Nucleus accumbens (tissue), 56 donors: ENCODE data around the gene SLC38A8.

Experiments
- DNase-seq, 56 donors: peaks; one replicate each; lab custom pipeline; 2025; lab: John Stamatoyannopoulos, UW

Gene SLC38A8

GRCh38 chr16:83973077-83973476 is 69.5 kb downstream of the SLC38A8 start:
- DNase-seq: no peak

GRCh38 chr16:83972256-83973008 is 70.2 kb downstream of the SLC38A8 start:
- no peak for DNase-seq

GRCh38 chr16:83971165-83972130 is 71.1 kb downstream of the SLC38A8 start:
- DNase-seq: peak in 6 of 56 donors; percentile 26 to 45 (median 32)

GRCh38 chr16:83970430-83970815 is 72.2 kb downstream of the SLC38A8 start:
- DNase-seq: no peak

- peak in 12 of 56 donors; percentile 24 to 62 (median 35) for DNase-seq
Measured at GRCh38 chr16:83969771-83970429, 72.7 kb downstream of the SLC38A8 start.

GRCh38 chr16:83968891-83969649 is 73.5 kb downstream of the SLC38A8 start:
- DNase-seq: peak in 1 of 56 donors; percentile 21

- DNase-seq: no peak
Measured at GRCh38 chr16:83968306-83968851, 74.2 kb downstream of the SLC38A8 start.

- DNase-seq: peak in 27 of 56 donors; percentile 13 to 59 (median 21)
Measured at GRCh38 chr16:83967838-83968305, 74.7 kb downstream of the SLC38A8 start, which contains the start of gene NECAB2. NECAB2 (plus strand) TSS chr16:83968244; CDS start chr16:83968649, 405 bp downstream.

GRCh38 chr16:83967091-83967490 is 75.5 kb downstream of the SLC38A8 start:
- no peak for DNase-seq

GRCh38 chr16:83966153-83966696 is 76.4 kb downstream of the SLC38A8 start:
- DNase-seq: peak in 1 of 56 donors; percentile 22

- DNase-seq: no peak
Measured at GRCh38 chr16:83965444-83966152, 77.0 kb downstream of the SLC38A8 start.

GRCh38 chr16:83964684-83965443 is 77.7 kb downstream of the SLC38A8 start:
- no peak for DNase-seq

GRCh38 chr16:83963277-83964119 is 79.1 kb downstream of the SLC38A8 start:
- DNase-seq: no peak

GRCh38 chr16:83961591-83961990 is 81.0 kb downstream of the SLC38A8 start:
- DNase-seq: no peak

- no peak for DNase-seq
Measured at GRCh38 chr16:83960521-83961249, 81.9 kb downstream of the SLC38A8 start.
